ENCODE measurements around the gene DNAJC12. TPM values are rescaled to one million over a fixed set of nuclear protein-coding genes. Genes with fewer than 3 reads are reported as not detected.
A peak's percentile ranks its signal among the peaks of the same experiment; 100 is the strongest.
"Not testable (repeated sequence)": the region's sequence is repeated elsewhere in the genome, so short reads cannot be mapped to it uniquely, and the experiment has no call there.

The DNAJC12 gene
- total RNA-seq, 1 donor from 2014 or later = 3.0 TPM

DNA sequence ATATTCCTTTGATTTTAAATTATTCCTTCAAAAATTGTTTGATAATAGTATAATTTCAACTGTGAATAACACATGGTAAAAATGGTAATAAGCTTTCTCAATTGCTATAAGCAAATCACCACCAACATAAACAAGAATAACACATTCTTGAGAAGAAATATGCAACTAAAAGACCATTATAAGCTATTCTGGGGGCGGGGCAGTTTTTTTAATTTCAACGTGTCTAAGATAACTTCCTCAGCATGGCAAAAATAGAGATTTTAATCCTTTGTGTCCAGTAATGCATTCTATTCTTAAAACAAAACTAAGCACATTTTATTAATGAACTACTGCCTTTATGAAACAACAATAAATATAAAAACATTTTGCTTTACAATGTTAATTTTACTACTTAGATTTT, 1.5 kb downstream of the DNAJC12 start:
- no peaks in the 10 kb centered on the region for H3K27me3 ChIP-seq (ENCODE audit: control insufficient read depth, insufficient read depth, low read length)
- H3K4me3 ChIP-seq (ENCODE audit: low read depth, low read length) = no peak overlapping the region
- H3K36me3 ChIP-seq (ENCODE audit: control insufficient read depth, insufficient read depth, low read length) = no peaks in the 10 kb centered on the region
- DNase-seq (ENCODE audit: low read depth) = no peak
- TF ChIP-seq, protein P1, sequence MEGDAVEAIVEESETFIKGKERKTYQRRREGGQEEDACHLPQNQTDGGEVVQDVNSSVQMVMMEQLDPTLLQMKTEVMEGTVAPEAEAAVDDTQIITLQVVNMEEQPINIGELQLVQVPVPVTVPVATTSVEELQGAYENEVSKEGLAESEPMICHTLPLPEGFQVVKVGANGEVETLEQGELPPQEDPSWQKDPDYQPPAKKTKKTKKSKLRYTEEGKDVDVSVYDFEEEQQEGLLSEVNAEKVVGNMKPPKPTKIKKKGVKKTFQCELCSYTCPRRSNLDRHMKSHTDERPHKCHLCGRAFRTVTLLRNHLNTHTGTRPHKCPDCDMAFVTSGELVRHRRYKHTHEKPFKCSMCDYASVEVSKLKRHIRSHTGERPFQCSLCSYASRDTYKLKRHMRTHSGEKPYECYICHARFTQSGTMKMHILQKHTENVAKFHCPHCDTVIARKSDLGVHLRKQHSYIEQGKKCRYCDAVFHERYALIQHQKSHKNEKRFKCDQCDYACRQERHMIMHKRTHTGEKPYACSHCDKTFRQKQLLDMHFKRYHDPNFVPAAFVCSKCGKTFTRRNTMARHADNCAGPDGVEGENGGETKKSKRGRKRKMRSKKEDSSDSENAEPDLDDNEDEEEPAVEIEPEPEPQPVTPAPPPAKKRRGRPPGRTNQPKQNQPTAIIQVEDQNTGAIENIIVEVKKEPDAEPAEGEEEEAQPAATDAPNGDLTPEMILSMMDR (IDR thresholded peaks at IDR 0.05; ENCODE audit: insufficient read depth, low read length, poor library complexity, severe bottlenecking) = no peak

DNA sequence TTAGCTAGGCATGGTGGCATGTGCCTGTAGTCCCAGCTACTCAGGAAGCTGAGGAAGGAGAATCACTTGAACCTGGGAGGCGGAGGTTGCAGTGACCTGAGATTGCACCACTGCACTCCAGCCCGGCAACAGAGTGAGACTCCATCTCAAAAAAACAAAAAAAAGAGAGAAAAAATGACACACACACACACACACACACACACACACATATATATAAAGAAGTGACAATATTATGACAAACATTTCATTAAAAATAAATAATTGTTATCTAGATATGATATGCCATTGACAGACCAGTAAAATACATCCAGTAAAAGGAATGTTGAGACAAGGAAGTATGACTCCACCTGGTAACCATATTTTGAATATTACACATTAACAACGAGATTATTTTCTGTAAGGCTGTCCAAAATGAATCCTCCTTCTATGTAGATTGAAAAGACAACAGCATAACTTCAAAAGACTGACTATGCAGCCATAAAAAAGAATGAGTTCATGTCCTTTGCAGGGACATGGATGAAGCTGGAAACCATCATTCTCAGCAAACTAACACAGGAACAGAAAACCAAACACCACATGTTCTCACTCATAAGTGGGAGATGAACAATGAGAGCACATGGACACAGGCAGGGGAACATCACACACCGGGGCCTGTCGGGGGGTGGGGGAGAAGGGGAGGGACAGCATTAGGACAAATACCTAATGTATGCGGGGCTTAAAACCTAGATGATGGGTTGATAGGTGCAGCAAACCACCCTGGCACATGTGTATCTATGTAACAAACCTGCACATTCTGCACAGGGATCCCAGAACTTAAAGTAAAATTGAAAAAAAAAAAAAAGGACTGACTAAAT, 2.2 kb downstream of the DNAJC12 start:
- not testable (repeated sequence) for H3K36me3 ChIP-seq (ENCODE audit: control insufficient read depth, insufficient read depth, low read length)

DNA sequence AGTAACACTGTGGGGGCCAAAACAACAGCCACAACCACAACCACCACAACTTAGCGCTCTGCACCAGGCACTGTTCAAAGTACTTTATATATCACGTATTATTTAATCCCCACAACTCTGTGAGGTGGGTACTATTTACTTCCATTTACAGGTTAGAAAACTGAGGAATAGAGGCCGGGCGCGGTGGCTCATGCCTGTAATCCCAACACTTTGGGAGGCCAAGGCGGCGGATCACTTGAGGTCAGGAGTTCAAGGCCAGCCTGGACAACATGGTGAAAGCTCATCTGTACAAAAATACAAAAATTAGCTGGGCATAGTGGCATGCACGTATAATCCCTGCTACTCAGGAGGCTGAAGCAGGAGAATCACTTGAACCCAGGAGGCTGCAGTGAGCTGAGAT, 3.6 kb downstream of the DNAJC12 start:
- TF ChIP-seq, protein P1 (IDR thresholded peaks at IDR 0.05; ENCODE audit: insufficient read depth, low read length, poor library complexity, severe bottlenecking) = no peak
- no peaks in the 10 kb centered on the region for H3K36me3 ChIP-seq (ENCODE audit: control insufficient read depth, insufficient read depth, low read length)
- DNase-seq (ENCODE audit: low read depth) = no peak
- no peak overlapping the region for H3K4me3 ChIP-seq (ENCODE audit: low read depth, low read length)
- H3K27me3 ChIP-seq (ENCODE audit: control insufficient read depth, insufficient read depth, low read length) = no peaks in the 10 kb centered on the region

More for the DNA sequence above, 2.2 kb downstream of the DNAJC12 start:
- DNase-seq (ENCODE audit: low read depth); H3K27me3 ChIP-seq (ENCODE audit: control insufficient read depth, insufficient read depth, low read length); H3K4me3 ChIP-seq (ENCODE audit: low read depth, low read length): not testable (repeated sequence)

DNA sequence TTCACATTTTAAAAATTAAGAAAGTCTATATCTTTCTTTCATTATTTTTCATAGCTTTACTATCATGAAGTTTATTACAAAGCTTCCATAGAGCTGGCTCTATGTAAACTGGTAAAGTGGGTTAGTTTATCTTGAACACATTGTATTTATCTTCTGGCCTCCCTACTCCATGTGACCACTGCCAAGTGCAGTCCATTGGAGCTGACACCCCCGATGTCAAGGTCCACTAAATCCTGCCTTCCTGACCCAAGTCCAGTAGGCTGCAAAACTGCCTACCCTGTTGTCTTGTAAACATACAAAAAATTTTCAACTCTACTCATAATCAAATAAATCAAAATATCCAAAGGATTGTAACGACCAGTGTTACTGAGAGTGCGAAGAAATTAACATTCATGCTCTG, 10.2 kb downstream of the DNAJC12 start:
- Histone ChIP-seq H3K4me3 (ENCODE audit: low read depth, low read length) (no peak overlapping the region), H3K36me3 (ENCODE audit: control insufficient read depth, insufficient read depth, low read length) (no peaks in the 10 kb centered on the region), H3K27me3 (ENCODE audit: control insufficient read depth, insufficient read depth, low read length) (no peaks in the 10 kb centered on the region)
- TF ChIP-seq, protein P1 (IDR thresholded peaks at IDR 0.05; ENCODE audit: insufficient read depth, low read length, poor library complexity, severe bottlenecking) = no peak
- DNase-seq (ENCODE audit: low read depth) = no peak

DNA sequence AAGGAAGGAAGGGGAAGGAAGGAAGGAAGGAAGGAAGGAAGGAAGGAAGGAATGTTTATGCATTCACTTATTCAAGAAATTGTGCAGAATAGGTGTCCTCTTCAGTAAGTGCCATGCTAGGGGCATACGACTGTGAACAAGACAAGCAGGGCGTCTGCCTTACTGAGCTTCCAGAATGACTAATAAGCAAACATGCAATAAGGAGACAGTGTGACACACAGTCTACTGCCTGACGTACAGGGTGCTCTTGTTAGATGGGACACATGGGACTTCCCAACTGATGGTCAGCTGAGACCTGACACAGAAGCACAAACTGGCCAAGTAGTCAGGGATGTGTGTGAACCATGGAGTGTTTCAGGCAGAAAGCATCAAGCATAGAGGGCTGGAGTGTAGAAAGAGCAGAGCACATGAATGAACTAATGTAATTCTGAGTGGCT, 18.2 kb downstream of the DNAJC12 start:
- Histone ChIP-seq H3K36me3 (ENCODE audit: control insufficient read depth, insufficient read depth, low read length) (no peaks in the 10 kb centered on the region), H3K4me3 (ENCODE audit: low read depth, low read length) (no peak overlapping the region), H3K27me3 (ENCODE audit: control insufficient read depth, insufficient read depth, low read length) (no peaks in the 10 kb centered on the region)
- peak; percentile 90 for DNase-seq (ENCODE audit: low read depth)
- TF ChIP-seq, protein P1 (IDR thresholded peaks at IDR 0.05; ENCODE audit: insufficient read depth, low read length, poor library complexity, severe bottlenecking) = no peak

DNA sequence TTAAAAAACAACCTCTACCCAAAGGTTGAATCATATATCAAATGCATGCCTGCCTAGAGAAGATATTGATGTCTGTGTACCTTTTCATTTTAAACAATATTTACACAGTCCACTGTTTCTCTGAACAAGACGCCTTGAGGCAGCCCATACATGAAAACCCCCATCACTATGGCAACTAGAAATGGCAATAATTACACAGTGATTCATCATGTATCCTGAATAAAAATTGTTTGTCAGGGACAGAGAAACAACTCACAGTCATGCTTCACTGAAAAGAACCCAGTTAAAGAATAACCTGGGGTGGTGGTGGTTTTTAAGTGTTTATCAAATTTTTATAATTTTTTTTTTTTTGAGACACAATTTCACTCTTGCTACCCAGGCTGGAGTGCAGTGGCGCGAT, 19.7 kb downstream of the DNAJC12 start:
- H3K4me3 ChIP-seq (ENCODE audit: low read depth, low read length) = no peak overlapping the region
- peak; percentile 85 for DNase-seq (ENCODE audit: low read depth)
- H3K27me3 ChIP-seq (ENCODE audit: control insufficient read depth, insufficient read depth, low read length) = no peaks in the 10 kb centered on the region
- TF ChIP-seq, protein P1 (IDR thresholded peaks at IDR 0.05; ENCODE audit: insufficient read depth, low read length, poor library complexity, severe bottlenecking) = no peak
- H3K36me3 ChIP-seq (ENCODE audit: control insufficient read depth, insufficient read depth, low read length) = no peaks in the 10 kb centered on the region

Measured in kidney epithelial cell (primary cell).